ENCODE results near the gene RNF26.
A peak's percentile ranks its signal among the peaks of the same experiment; 100 is the strongest.

The RNF26 gene

GRCh38 chr11:119305556-119306372 is 28.6 kb upstream of the RNF26 start:
- Histone ChIP-seq H3K4me3 (ENCODE audit: low read depth, low read length) (no peak overlapping the region), H3K4me1 (ENCODE audit: control insufficient read depth, insufficient read depth, low read length) (no peaks in the 10 kb centered on the region), H3K9me3 (ENCODE audit: control insufficient read depth, insufficient read depth, low read depth, low read length) (no peaks in the 10 kb centered on the region), H3K27ac (ENCODE audit: extremely low read depth, low read depth, low read length) (no peak overlapping the region), H3K36me3 (ENCODE audit: control insufficient read depth in 2 of 2, insufficient read depth in 1 of 2, low read length in 2 of 2) (peaks cover 0 to 65% of the 10 kb centered on the region in 2 experiments; a peak in 2 of 3 replicates)
- POLR2A ChIA-PET = interaction anchor here (1.3 to 4.8 kb wide), 3 partner anchors 11 to 32 kb away, joined by 3 to 35 read pairs (median 4); partner anchors contain the start of genes MCAM and RNF26
- CTCF ChIA-PET = interaction anchor here (0.8 to 4.4 kb wide), 5 partner anchors 18 to 169 kb away, joined by 3 to 20 read pairs (median 3); partner anchors contain the start of gene CBL
- peak; percentile 51; the same call in 1 of the 2 replicates for TF ChIP-seq ZNF660 (tag by site-specific recombination; IDR thresholded peaks at IDR 0.05)
- TF ChIP-seq ZNF555 (tag by site-specific recombination; conservative IDR thresholded peaks at IDR 0.05) = no peak

- no peak overlapping the region for H3K27ac ChIP-seq (ENCODE audit: extremely low read depth, low read depth, low read length)
- TF ChIP-seq ZNF548 (tag by site-specific recombination; IDR thresholded peaks at IDR 0.05) = no peak
- peak; percentile 89 for TF ChIP-seq ZBTB17 (tag by site-specific recombination; IDR thresholded peaks at IDR 0.05)
- no peak for TF ChIP-seq ZNF416 (tag by site-specific recombination; IDR thresholded peaks at IDR 0.05)
- no peak for TF ChIP-seq CTCF (tag by site-specific recombination; IDR thresholded peaks at IDR 0.05)
- TF ChIP-seq ZNF24 (tag by site-specific recombination; IDR thresholded peaks at IDR 0.05) = no peak
- TF ChIP-seq KLF1 (tag by site-specific recombination; IDR thresholded peaks at IDR 0.05) = no peak
- TF ChIP-seq GLI2 (tag by site-specific recombination; IDR thresholded peaks at IDR 0.05; ENCODE audit: borderline replicate concordance, low read depth) = no peak
- H3K36me3 ChIP-seq (ENCODE audit: control insufficient read depth in 2 of 2, insufficient read depth in 1 of 2, low read length in 2 of 2) = peaks cover 0 to 65% of the 10 kb centered on the region in 2 experiments; a peak in 2 of 3 replicates
- ChIA-PET CTCF (interaction anchor here (1.0 to 4.4 kb wide), 5 partner anchors 12 to 168 kb away, joined by 3 to 20 read pairs (median 6); no protein-coding TSS in a partner anchor), POLR2A (interaction anchor here (1.3 to 4.8 kb wide), 3 partner anchors 11 to 31 kb away, joined by 3 to 35 read pairs (median 4); partner anchors contain the start of genes MCAM and RNF26)
- H3K4me1 ChIP-seq (ENCODE audit: control insufficient read depth, insufficient read depth, low read length) = no peaks in the 10 kb centered on the region
- H3K4me3 ChIP-seq (ENCODE audit: low read depth, low read length) = no peak overlapping the region
- no peaks in the 10 kb centered on the region for H3K9me3 ChIP-seq (ENCODE audit: control insufficient read depth, insufficient read depth, low read depth, low read length)
These were observed 27.9 kb upstream of the RNF26 start for GRCh38 chr11:119306373-119306890.

GRCh38 chr11:119307219-119307618 is 27.1 kb upstream of the RNF26 start:
- TF ChIP-seq ZNF48 (tag by site-specific recombination; IDR thresholded peaks at IDR 0.05) (no peak), PRDM10 (tag by site-specific recombination; IDR thresholded peaks at IDR 0.05) (peak; percentile 96)
- Histone ChIP-seq H3K9me3 (ENCODE audit: control insufficient read depth, insufficient read depth, low read depth, low read length) (no peaks in the 10 kb centered on the region), H3K4me3 (ENCODE audit: low read depth, low read length) (no peak overlapping the region), H3K27ac (ENCODE audit: extremely low read depth, low read depth, low read length) (no peak overlapping the region), H3K4me1 (ENCODE audit: control insufficient read depth, insufficient read depth, low read length) (no peaks in the 10 kb centered on the region), H3K36me3 (ENCODE audit: control insufficient read depth in 2 of 2, insufficient read depth in 1 of 2, low read length in 2 of 2) (peaks cover 0 to 65% of the 10 kb centered on the region in 2 experiments; a peak in 2 of 3 replicates)
- CTCF ChIA-PET = interaction anchor here (0.6 to 4.4 kb wide), 17 partner anchors 11 to 318 kb away, joined by 3 to 20 read pairs (median 4); partner anchors contain the start of genes ABCG4 and CBL
- POLR2A ChIA-PET = interaction anchor here (0.6 to 4.8 kb wide), 5 partner anchors 10 to 215 kb away, joined by 3 to 35 read pairs (median 3); partner anchors contain the start of gene MCAM

Data from HEK293 (cell line).